GM12878 (cell line): ENCODE data around the gene FRMD8. TPM values are rescaled to one million over a fixed set of nuclear protein-coding genes. Genes with fewer than 3 reads are reported as not detected.

Experiments used
- BHLHE40 ChIP-seq, 2 experiments: fragments of 450-650 bp in 1 of 2; IDR thresholded peaks; 2 replicates each; pipeline ENCODE4 v1.6.1; 2011 to 2017; ENCODE audit warnings: low read depth in 2 of 2, borderline replicate concordance in 1 of 2, improper control_type of control experiment in 1 of 2, low read length in 1 of 2, mild to moderate bottlenecking in 1 of 2
- CHD2 ChIP-seq: IDR thresholded peaks from 2 replicates; pipeline ENCODE4 v1.6.1; 2011; ENCODE audit warnings: low read depth, low read length, improper control_type of control experiment, borderline replicate concordance
- CHD4 ChIP-seq: fragments of 200-600 bp; sonication (generic); IDR thresholded peaks from 2 replicates; pipeline ENCODE4 v1.6.1; 2016; ENCODE audit warnings: mild to moderate bottlenecking
- ETV6 ChIP-seq, 2 experiments: fragments of 450-650 bp in 1 of 2; IDR thresholded peaks in 1 of 2; conservative IDR thresholded peaks in 1 of 2; 2 replicates each; pipeline ENCODE4 v1.6.1; 2014; ENCODE audit warnings: antibody characterized with exemption in 1 of 2, borderline replicate concordance in 1 of 2, low read depth in 1 of 2, mild to moderate bottlenecking in 1 of 2, moderate library complexity in 1 of 2
- FOXM1 ChIP-seq: IDR thresholded peaks from 2 replicates; pipeline ENCODE4 v1.6.1; 2012; ENCODE audit warnings: low read depth, mild to moderate bottlenecking, inconsistent platforms, low read length, moderate library complexity
- KLF5 ChIP-seq: fragments of 450-650 bp; IDR thresholded peaks from 2 replicates; pipeline ENCODE4 v1.6.1; 2014; ENCODE audit warnings: mild to moderate bottlenecking; ENCODE audit not compliant: partially characterized antibody
- MTA3 ChIP-seq: IDR thresholded peaks from 2 replicates; pipeline ENCODE4 v1.6.1; 2012; ENCODE audit warnings: low read length, inconsistent platforms, borderline replicate concordance
- NFXL1 ChIP-seq: fragments of 450-650 bp; IDR thresholded peaks from 2 replicates; pipeline ENCODE4 v1.6.1; 2017; ENCODE audit warnings: antibody characterized with exemption, mild to moderate bottlenecking, borderline replicate concordance
- NR2C1 ChIP-seq: fragments of 450-650 bp; IDR thresholded peaks from 2 replicates; pipeline ENCODE4 v1.6.1; 2017; ENCODE audit warnings: antibody characterized with exemption, mild to moderate bottlenecking, moderate library complexity
- PAX8 ChIP-seq: fragments of 450-650 bp; IDR thresholded peaks from 2 replicates; pipeline ENCODE4 v1.6.1; 2017; ENCODE audit warnings: mild to moderate bottlenecking, moderate library complexity
- POU2F2 ChIP-seq: IDR thresholded peaks from 3 replicates; pipeline ENCODE4 v1.6.1; 2011; ENCODE audit warnings: low read depth, mild to moderate bottlenecking, low read length, borderline replicate concordance
- RAD21 ChIP-seq: IDR thresholded peaks from 2 replicates; pipeline ENCODE4 v1.6.1; 2011; ENCODE audit warnings: mild to moderate bottlenecking, low read depth, low read length, moderate library complexity; ENCODE audit not compliant: insufficient read depth
- SMC3 ChIP-seq: IDR thresholded peaks from 2 replicates; pipeline ENCODE4 v1.6.1; 2011; ENCODE audit warnings: low read length, improper control_type of control experiment, borderline replicate concordance
- SUZ12 ChIP-seq: fragments of 200-600 bp; sonication (generic); IDR thresholded peaks from one replicate; pipeline ENCODE4 v1.6.1; 2018; ENCODE audit warnings: antibody characterized with exemption, mild to moderate bottlenecking; ENCODE audit not compliant: unreplicated experiment
- TCF7 ChIP-seq: IDR thresholded peaks from 2 replicates; pipeline ENCODE4 v1.6.1; 2014; ENCODE audit warnings: antibody characterized with exemption, borderline replicate concordance
- ZBED1 ChIP-seq: IDR thresholded peaks from 2 replicates; pipeline ENCODE4 v1.6.1; 2016; ENCODE audit warnings: borderline replicate concordance
- ZNF24 ChIP-seq: fragments of 450-650 bp; IDR thresholded peaks from 2 replicates; pipeline ENCODE4 v1.6.1; 2017; ENCODE audit warnings: antibody characterized with exemption, mild to moderate bottlenecking
- polyA plus RNA-seq, 11 experiments: library from polyadenylated mRNA; depleted of rRNA in 4 of 11; unstranded in 6 of 11; stranded (reverse) in 5 of 11; fragments of >200 nt; fragmentation: Nextera tagmentation in 4 of 11; fragmentation: Illumina TruSeq in 1 of 11; extraction: Ambion mirVana in 4 of 11; extraction: Trizol in 1 of 11; gene quantifications; 1 replicate in 1 of 11; 2 replicates in 10 of 11; pipeline versions ENCODE4 v1.2.1 to v1.2.3, GENCODE V29; 2011 to 2016; ENCODE audit warnings: inconsistent platforms in 2 of 11, missing spikeins in 2 of 11, low read depth in 1 of 11
- total RNA-seq, 4 experiments: library from RNA; depleted of rRNA in 3 of 4; stranded (reverse); fragments of >200 nt in 3 of 4; fragmentation: Illumina TruSeq in 1 of 4; extraction: Trizol in 1 of 4; gene quantifications; 2 replicates each; pipeline versions ENCODE4 v1.2.1 to v1.2.3, GENCODE V29; 2013 to 2021
- TF ChIP-seq, protein P1 (sequence below): fragments of 450-650 bp; IDR thresholded peaks from 2 replicates; pipeline ENCODE4 v1.6.1; 2017; ENCODE audit warnings: mild to moderate bottlenecking, low read depth, inconsistent platforms; ENCODE audit not compliant: poor library complexity, severe bottlenecking
- TF ChIP-seq, protein P2 (sequence below): IDR thresholded peaks from 2 replicates; pipeline ENCODE4 v1.6.1; 2012; ENCODE audit warnings: low read length, inconsistent platforms
- TF ChIP-seq, protein P3 (sequence below): IDR thresholded peaks from 2 replicates; pipeline ENCODE4 v1.6.1; 2012; ENCODE audit warnings: improper control_type of control experiment, low read depth, low read length; ENCODE audit not compliant: insufficient replicate concordance
- TF ChIP-seq, protein P4 (sequence below): fragments of 450-650 bp; IDR thresholded peaks from 2 replicates; pipeline ENCODE4 v1.6.1; 2017; ENCODE audit warnings: mild to moderate bottlenecking

The FRMD8 gene
- total and polyA plus RNA-seq, 10 of the 15 experiments (the other 5 are each of a cell fraction or from before 2014, with no cell fraction given) = 8.3 to 69.4 (median 28.0) TPM

DNA sequence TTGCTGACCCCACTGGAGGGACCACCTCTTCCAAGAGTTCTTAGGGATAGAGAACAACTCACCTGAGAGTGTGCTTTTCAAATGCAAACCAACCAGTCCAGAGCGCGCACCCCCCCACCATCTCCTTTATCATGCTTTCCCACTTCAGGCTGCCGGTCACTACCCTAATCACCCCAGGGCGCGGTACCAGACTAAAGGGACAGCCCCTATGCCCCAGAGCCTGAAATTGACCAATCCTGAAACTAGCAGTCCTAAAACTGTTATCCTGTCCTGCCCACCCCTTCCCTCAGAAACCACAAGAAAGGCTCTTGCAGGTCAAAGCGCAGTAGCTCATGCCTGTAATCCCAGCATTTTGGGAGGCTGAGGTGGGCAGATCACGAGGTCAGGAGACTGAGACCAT lies 73.1 kb downstream of the FRMD8 start (continued):
- no peak for TF ChIP-seq ETV6 (conservative IDR thresholded peaks at IDR 0.05 in 1 of 2, IDR thresholded peaks at IDR 0.05 in 1 of 2; ENCODE audit: borderline replicate concordance in 1 of 2, low read depth in 1 of 2)
- no peak for TF ChIP-seq SMC3
- TF ChIP-seq FOXM1 = no peak
- TF ChIP-seq SUZ12 = no peak
- no peak for TF ChIP-seq ZBED1
- no peak for TF ChIP-seq ZNF24
- no peak for TF ChIP-seq CHD4
- no peak for TF ChIP-seq KLF5
- TF ChIP-seq, protein P1, sequence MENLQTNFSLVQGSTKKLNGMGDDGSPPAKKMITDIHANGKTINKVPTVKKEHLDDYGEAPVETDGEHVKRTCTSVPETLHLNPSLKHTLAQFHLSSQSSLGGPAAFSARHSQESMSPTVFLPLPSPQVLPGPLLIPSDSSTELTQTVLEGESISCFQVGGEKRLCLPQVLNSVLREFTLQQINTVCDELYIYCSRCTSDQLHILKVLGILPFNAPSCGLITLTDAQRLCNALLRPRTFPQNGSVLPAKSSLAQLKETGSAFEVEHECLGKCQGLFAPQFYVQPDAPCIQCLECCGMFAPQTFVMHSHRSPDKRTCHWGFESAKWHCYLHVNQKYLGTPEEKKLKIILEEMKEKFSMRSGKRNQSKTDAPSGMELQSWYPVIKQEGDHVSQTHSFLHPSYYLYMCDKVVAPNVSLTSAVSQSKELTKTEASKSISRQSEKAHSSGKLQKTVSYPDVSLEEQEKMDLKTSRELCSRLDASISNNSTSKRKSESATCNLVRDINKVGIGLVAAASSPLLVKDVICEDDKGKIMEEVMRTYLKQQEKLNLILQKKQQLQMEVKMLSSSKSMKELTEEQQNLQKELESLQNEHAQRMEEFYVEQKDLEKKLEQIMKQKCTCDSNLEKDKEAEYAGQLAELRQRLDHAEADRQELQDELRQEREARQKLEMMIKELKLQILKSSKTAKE = peak; percentile 61
- no peak for TF ChIP-seq POU2F2
- TF ChIP-seq, protein P2, sequence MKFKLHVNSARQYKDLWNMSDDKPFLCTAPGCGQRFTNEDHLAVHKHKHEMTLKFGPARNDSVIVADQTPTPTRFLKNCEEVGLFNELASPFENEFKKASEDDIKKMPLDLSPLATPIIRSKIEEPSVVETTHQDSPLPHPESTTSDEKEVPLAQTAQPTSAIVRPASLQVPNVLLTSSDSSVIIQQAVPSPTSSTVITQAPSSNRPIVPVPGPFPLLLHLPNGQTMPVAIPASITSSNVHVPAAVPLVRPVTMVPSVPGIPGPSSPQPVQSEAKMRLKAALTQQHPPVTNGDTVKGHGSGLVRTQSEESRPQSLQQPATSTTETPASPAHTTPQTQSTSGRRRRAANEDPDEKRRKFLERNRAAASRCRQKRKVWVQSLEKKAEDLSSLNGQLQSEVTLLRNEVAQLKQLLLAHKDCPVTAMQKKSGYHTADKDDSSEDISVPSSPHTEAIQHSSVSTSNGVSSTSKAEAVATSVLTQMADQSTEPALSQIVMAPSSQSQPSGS = no peak
- TF ChIP-seq, protein P3, sequence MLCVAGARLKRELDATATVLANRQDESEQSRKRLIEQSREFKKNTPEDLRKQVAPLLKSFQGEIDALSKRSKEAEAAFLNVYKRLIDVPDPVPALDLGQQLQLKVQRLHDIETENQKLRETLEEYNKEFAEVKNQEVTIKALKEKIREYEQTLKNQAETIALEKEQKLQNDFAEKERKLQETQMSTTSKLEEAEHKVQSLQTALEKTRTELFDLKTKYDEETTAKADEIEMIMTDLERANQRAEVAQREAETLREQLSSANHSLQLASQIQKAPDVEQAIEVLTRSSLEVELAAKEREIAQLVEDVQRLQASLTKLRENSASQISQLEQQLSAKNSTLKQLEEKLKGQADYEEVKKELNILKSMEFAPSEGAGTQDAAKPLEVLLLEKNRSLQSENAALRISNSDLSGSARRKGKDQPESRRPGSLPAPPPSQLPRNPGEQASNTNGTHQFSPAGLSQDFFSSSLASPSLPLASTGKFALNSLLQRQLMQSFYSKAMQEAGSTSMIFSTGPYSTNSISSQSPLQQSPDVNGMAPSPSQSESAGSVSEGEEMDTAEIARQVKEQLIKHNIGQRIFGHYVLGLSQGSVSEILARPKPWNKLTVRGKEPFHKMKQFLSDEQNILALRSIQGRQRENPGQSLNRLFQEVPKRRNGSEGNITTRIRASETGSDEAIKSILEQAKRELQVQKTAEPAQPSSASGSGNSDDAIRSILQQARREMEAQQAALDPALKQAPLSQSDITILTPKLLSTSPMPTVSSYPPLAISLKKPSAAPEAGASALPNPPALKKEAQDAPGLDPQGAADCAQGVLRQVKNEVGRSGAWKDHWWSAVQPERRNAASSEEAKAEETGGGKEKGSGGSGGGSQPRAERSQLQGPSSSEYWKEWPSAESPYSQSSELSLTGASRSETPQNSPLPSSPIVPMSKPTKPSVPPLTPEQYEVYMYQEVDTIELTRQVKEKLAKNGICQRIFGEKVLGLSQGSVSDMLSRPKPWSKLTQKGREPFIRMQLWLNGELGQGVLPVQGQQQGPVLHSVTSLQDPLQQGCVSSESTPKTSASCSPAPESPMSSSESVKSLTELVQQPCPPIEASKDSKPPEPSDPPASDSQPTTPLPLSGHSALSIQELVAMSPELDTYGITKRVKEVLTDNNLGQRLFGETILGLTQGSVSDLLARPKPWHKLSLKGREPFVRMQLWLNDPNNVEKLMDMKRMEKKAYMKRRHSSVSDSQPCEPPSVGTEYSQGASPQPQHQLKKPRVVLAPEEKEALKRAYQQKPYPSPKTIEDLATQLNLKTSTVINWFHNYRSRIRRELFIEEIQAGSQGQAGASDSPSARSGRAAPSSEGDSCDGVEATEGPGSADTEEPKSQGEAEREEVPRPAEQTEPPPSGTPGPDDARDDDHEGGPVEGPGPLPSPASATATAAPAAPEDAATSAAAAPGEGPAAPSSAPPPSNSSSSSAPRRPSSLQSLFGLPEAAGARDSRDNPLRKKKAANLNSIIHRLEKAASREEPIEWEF = no peak
- no peak for TF ChIP-seq RAD21
- peak in 1 of 2 experiments; percentile 26; a peak in 1 of 4 replicates for TF ChIP-seq BHLHE40 (IDR thresholded peaks at IDR 0.05; ENCODE audit: borderline replicate concordance in 1 of 2, low read depth in 2 of 2, low read length in 1 of 2)
- no peak for TF ChIP-seq PAX8
- TF ChIP-seq, protein P4, sequence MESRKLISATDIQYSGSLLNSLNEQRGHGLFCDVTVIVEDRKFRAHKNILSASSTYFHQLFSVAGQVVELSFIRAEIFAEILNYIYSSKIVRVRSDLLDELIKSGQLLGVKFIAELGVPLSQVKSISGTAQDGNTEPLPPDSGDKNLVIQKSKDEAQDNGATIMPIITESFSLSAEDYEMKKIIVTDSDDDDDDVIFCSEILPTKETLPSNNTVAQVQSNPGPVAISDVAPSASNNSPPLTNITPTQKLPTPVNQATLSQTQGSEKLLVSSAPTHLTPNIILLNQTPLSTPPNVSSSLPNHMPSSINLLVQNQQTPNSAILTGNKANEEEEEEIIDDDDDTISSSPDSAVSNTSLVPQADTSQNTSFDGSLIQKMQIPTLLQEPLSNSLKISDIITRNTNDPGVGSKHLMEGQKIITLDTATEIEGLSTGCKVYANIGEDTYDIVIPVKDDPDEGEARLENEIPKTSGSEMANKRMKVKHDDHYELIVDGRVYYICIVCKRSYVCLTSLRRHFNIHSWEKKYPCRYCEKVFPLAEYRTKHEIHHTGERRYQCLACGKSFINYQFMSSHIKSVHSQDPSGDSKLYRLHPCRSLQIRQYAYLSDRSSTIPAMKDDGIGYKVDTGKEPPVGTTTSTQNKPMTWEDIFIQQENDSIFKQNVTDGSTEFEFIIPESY = no peak
- no peak for TF ChIP-seq CHD2
- TF ChIP-seq NR2C1 = no peak
- TF ChIP-seq MTA3 = peak; percentile 51; the same call in 1 of the 2 replicates
- TF ChIP-seq NFXL1 = no peak
- peak; percentile 91 for TF ChIP-seq TCF7
